MCF 10A (cell line): ENCODE data around the gene NR2C1. TPM values are rescaled to one million over a fixed set of nuclear protein-coding genes. Genes with fewer than 3 reads are reported as not detected.

Source experiments
- BruUV-seq: library from RNA; stranded (reverse); fragments of 400-500 nt; replicated peaks from 2 replicates; lab custom pipeline; 2021; lab: Mats Ljungman, UMichigan
- CTCF ChIA-PET: fragments of 300-600 bp; sonication (Branson Sonifier 250); formaldehyde crosslinking; extraction: SDS; loops from one replicate; lab custom pipeline; 2021; ENCODE audit warnings: antibody characterized with exemption, inconsistent platforms; lab: Yijun Ruan, JAX
- POLR2A ChIA-PET: fragments of 300-600, 350-650 bp; sonication (Branson Sonifier 250); formaldehyde crosslinking; extraction: SDS; loops from one replicate; lab custom pipeline; 2020; ENCODE audit warnings: antibody characterized with exemption, inconsistent platforms; lab: Yijun Ruan, JAX
- DNase-seq: peaks from one replicate; pipeline ENCODE4 v3.0.0-alpha.2; 2018; ENCODE audit not compliant: unreplicated experiment
- H3K27ac Mint-ChIP-seq: one replicate; pipeline ENCODE4 v1.8.0; 2022; ENCODE audit warnings: mild to moderate bottlenecking, low read depth, mixed read lengths; ENCODE audit not compliant: unreplicated experiment
- H3K27me3 Mint-ChIP-seq: one replicate; pipeline ENCODE4 v1.8.0; 2022; ENCODE audit warnings: mixed read lengths; ENCODE audit not compliant: insufficient read depth, unreplicated experiment
- H3K36me3 Mint-ChIP-seq: one replicate; pipeline ENCODE4 v1.8.0; 2022; ENCODE audit warnings: mild to moderate bottlenecking, moderate library complexity, mixed read lengths; ENCODE audit not compliant: insufficient read depth, unreplicated experiment
- H3K4me1 Mint-ChIP-seq: one replicate; pipeline ENCODE4 v1.8.0; 2022; ENCODE audit warnings: mixed read lengths; ENCODE audit not compliant: insufficient read depth, unreplicated experiment
- H3K4me3 Mint-ChIP-seq: one replicate; pipeline ENCODE4 v1.8.0; 2022; ENCODE audit warnings: mild to moderate bottlenecking, moderate library complexity, mixed read lengths; ENCODE audit not compliant: unreplicated experiment
- H3K9me3 Mint-ChIP-seq: one replicate; pipeline ENCODE4 v1.8.0; 2022; ENCODE audit warnings: mixed read lengths; ENCODE audit not compliant: unreplicated experiment
- intact Hi-C: fragments of 100-400 bp; cut with micrococcal nuclease; formaldehyde crosslinking; loops from 2 replicates; pipeline ENCODE4 v1.14.1; 2022
- total RNA-seq: library from RNA; stranded (reverse); gene quantifications from 2 replicates; pipeline ENCODE4 v1.2.3, GENCODE V29; 2022
- TF ChIP-seq, protein P1 (sequence below): fragments of 200-600 bp; IDR thresholded peaks from one replicate; pipeline ENCODE4 v1.8.0; 2022; ENCODE audit warnings: antibody characterized with exemption, mild to moderate bottlenecking; ENCODE audit not compliant: unreplicated experiment

NR2C1 gene
- total RNA-seq, 1 experiment from 2014 or later = 29.0 TPM

DNA sequence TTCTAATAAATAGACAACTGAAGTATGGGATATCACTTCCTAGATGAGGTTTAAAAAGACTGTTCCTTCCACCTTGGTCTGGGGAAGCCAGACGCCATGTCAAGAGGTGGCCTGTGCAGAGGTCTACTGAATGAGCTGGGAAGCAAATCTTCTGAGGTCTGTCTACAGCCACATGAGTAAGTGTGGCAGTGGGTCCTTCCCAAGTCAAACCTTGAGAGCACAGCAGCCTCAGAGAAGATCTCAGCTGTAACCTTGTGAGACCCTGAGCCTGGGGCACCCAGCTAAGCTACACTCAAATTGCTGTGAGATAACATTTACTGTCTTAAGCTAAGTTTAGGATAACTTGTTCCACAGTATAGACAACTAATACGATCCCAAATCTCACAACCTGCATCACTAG is 90.1 kb downstream of the NR2C1 start:
- POLR2A ChIA-PET = interaction anchor here (1.2 to 3.4 kb wide), 3 partner anchors 8 to 43 kb away, joined by 3 to 11 read pairs (median 3); partner anchors contain the start of gene NDUFA12
- TF ChIP-seq, protein P1, sequence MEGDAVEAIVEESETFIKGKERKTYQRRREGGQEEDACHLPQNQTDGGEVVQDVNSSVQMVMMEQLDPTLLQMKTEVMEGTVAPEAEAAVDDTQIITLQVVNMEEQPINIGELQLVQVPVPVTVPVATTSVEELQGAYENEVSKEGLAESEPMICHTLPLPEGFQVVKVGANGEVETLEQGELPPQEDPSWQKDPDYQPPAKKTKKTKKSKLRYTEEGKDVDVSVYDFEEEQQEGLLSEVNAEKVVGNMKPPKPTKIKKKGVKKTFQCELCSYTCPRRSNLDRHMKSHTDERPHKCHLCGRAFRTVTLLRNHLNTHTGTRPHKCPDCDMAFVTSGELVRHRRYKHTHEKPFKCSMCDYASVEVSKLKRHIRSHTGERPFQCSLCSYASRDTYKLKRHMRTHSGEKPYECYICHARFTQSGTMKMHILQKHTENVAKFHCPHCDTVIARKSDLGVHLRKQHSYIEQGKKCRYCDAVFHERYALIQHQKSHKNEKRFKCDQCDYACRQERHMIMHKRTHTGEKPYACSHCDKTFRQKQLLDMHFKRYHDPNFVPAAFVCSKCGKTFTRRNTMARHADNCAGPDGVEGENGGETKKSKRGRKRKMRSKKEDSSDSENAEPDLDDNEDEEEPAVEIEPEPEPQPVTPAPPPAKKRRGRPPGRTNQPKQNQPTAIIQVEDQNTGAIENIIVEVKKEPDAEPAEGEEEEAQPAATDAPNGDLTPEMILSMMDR = no peak
- intact Hi-C loops = no loop called here
- Mint-ChIP-seq H3K27me3 (no peaks in the 10 kb centered on the region), H3K4me1 (peaks cover 13% of the 10 kb centered on the region), H3K36me3 (peaks cover 12% of the 10 kb centered on the region), H3K27ac (peak overlapping the region; percentile 86), H3K9me3 (no peaks in the 10 kb centered on the region), H3K4me3 (no peak overlapping the region)
- no peak for DNase-seq
- CTCF ChIA-PET = interaction anchor here (1.1 to 1.7 kb wide), 3 partner anchors 9 to 22 kb away, joined by 3 to 5 read pairs (median 4); no protein-coding TSS in a partner anchor
- BruUV-seq = no TSS peak

- Mint-ChIP-seq H3K9me3 (no peaks in the 10 kb centered on the region), H3K36me3 (peaks cover 6% of the 10 kb centered on the region), H3K4me3 (no peak overlapping the region), H3K27me3 (no peaks in the 10 kb centered on the region), H3K4me1 (peaks cover 13% of the 10 kb centered on the region), H3K27ac (no peak overlapping the region)
- no peak for DNase-seq
- no TSS peak for BruUV-seq
- intact Hi-C loops = no loop called here
- CTCF ChIA-PET = interaction anchor here (0.8 to 1.3 kb wide), 4 partner anchors 9 to 809 kb away, joined by 3 to 5 read pairs (median 4); no protein-coding TSS in a partner anchor
- TF ChIP-seq, protein P1 = no peak
- POLR2A ChIA-PET = interaction anchor here (0.7 to 3.4 kb wide), 6 partner anchors 9 to 44 kb away, joined by 3 to 11 read pairs (median 3); partner anchors contain the start of gene NDUFA12
Observed at GRCh38 chr12:94982456-94982855, 91.0 kb downstream of the NR2C1 start.

DNA sequence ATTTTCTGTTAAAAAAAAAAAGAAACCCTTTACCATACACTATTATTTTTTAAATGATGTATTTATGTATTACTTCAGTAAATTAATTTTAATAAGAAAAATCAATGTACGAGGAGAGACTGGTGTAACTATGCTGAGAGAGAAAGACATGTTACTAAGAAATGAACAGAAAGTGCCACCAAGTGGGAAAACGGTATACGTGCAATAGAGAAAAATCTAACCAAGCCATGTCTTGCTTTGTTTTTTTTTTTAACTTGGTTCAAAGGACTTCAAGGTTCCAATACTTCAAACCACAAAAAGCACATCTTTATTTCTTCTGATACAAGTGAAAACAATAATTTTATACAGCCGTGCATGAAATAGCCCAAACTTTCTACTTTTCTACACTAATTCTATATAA is 92.8 kb downstream of the NR2C1 start:
- no peak for DNase-seq
- Mint-ChIP-seq H3K36me3 (peaks cover 9% of the 10 kb centered on the region), H3K27ac (no peak overlapping the region), H3K4me3 (no peak overlapping the region), H3K4me1 (peaks cover 13% of the 10 kb centered on the region), H3K9me3 (no peaks in the 10 kb centered on the region), H3K27me3 (no peaks in the 10 kb centered on the region)
- ChIA-PET CTCF (interaction anchor here (0.6 kb wide), 1 partner anchor 755 kb away, joined by 8 read pairs; no protein-coding TSS in a partner anchor), POLR2A (no interaction called here)
- BruUV-seq = no TSS peak
- TF ChIP-seq, protein P1 = peak; percentile 34
- intact Hi-C loops = loop anchor here (2.0 kb wide), 1 partner anchor 434 kb away; no protein-coding TSS in a partner anchor

GRCh38 chr12:94979941-94980340 is 93.5 kb downstream of the NR2C1 start:
- TF ChIP-seq, protein P1 = no peak
- H3K4me1 Mint-ChIP-seq = peaks cover 13% of the 10 kb centered on the region
- CTCF ChIA-PET = interaction anchor here (0.6 to 0.7 kb wide), 5 partner anchors 15 to 754 kb away, joined by 3 to 8 read pairs (median 3); no protein-coding TSS in a partner anchor
- intact Hi-C loops = loop anchor here (2.0 kb wide), 1 partner anchor 433 kb away; no protein-coding TSS in a partner anchor
- H3K4me3 Mint-ChIP-seq = no peak overlapping the region
- no peaks in the 10 kb centered on the region for H3K27me3 Mint-ChIP-seq
- H3K36me3 Mint-ChIP-seq = peaks cover 13% of the 10 kb centered on the region
- POLR2A ChIA-PET = no interaction called here
- BruUV-seq = no TSS peak
- H3K9me3 Mint-ChIP-seq = no peaks in the 10 kb centered on the region
- peak overlapping the region; percentile 46 for H3K27ac Mint-ChIP-seq
- no peak for DNase-seq
